ENCODE results near the gene RGS11.

The RGS11 gene

GRCh38 chr16:265711-266110 lies 10.0 kb downstream of the RGS11 start:
- no peak for TF ChIP-seq CTCF (IDR thresholded peaks at IDR 0.05; ENCODE audit: insufficient read depth, low read length, poor library complexity, severe bottlenecking)
- peak; percentile 5 for DNase-seq (ENCODE audit: extremely low read depth, insufficient read length)

GRCh38 chr16:265002-265529 lies 10.7 kb downstream of the RGS11 start:
- TF ChIP-seq CTCF (IDR thresholded peaks at IDR 0.05; ENCODE audit: insufficient read depth, low read length, poor library complexity, severe bottlenecking), result no peak
- H3K36me3 ChIP-seq (ENCODE audit: control insufficient read depth, insufficient read depth, low read length), result peaks cover 10% of the 10 kb centered on the region
- peak; percentile 6 for DNase-seq (ENCODE audit: extremely low read depth, insufficient read length)
- no peaks in the 10 kb centered on the region for H3K27me3 ChIP-seq (replicated peaks; ENCODE audit: control insufficient read depth, insufficient read depth, low read length)
- H3K4me3 ChIP-seq (replicated peaks; ENCODE audit: low read depth, low read length), result no peak overlapping the region

More at GRCh38 chr16:265711-266110, 10.0 kb downstream of the RGS11 start:
- Histone ChIP-seq H3K4me3 (replicated peaks; ENCODE audit: low read depth, low read length) (no peak overlapping the region), H3K36me3 (ENCODE audit: control insufficient read depth, insufficient read depth, low read length) (peaks cover 10% of the 10 kb centered on the region), H3K27me3 (replicated peaks; ENCODE audit: control insufficient read depth, insufficient read depth, low read length) (no peaks in the 10 kb centered on the region)

- no peak for TF ChIP-seq CTCF (IDR thresholded peaks at IDR 0.05; ENCODE audit: insufficient read depth, low read length, poor library complexity, severe bottlenecking)
- Histone ChIP-seq H3K36me3 (ENCODE audit: control insufficient read depth, insufficient read depth, low read length) (peaks cover 13% of the 10 kb centered on the region), H3K27me3 (replicated peaks; ENCODE audit: control insufficient read depth, insufficient read depth, low read length) (no peaks in the 10 kb centered on the region), H3K4me3 (replicated peaks; ENCODE audit: low read depth, low read length) (no peak overlapping the region)
- no peak for DNase-seq (ENCODE audit: extremely low read depth, insufficient read length)
Measured at GRCh38 chr16:264440-264951, 11.2 kb downstream of the RGS11 start.

- TF ChIP-seq CTCF (IDR thresholded peaks at IDR 0.05; ENCODE audit: insufficient read depth, low read length, poor library complexity, severe bottlenecking), result no peak
- no peaks in the 10 kb centered on the region for H3K27me3 ChIP-seq (replicated peaks; ENCODE audit: control insufficient read depth, insufficient read depth, low read length)
- no peak overlapping the region for H3K4me3 ChIP-seq (replicated peaks; ENCODE audit: low read depth, low read length)
- no peak for DNase-seq (ENCODE audit: extremely low read depth, insufficient read length)
- H3K36me3 ChIP-seq (ENCODE audit: control insufficient read depth, insufficient read depth, low read length), result peaks cover 13% of the 10 kb centered on the region
Measured at GRCh38 chr16:263944-264343, 11.8 kb downstream of the RGS11 start.

GRCh38 chr16:263182-263774 lies 12.5 kb downstream of the RGS11 start:
- no peak overlapping the region for H3K4me3 ChIP-seq (replicated peaks; ENCODE audit: low read depth, low read length)
- H3K36me3 ChIP-seq (ENCODE audit: control insufficient read depth, insufficient read depth, low read length), result peaks cover 13% of the 10 kb centered on the region
- no peak for TF ChIP-seq CTCF (IDR thresholded peaks at IDR 0.05; ENCODE audit: insufficient read depth, low read length, poor library complexity, severe bottlenecking)
- no peaks in the 10 kb centered on the region for H3K27me3 ChIP-seq (replicated peaks; ENCODE audit: control insufficient read depth, insufficient read depth, low read length)
- no peak for DNase-seq (ENCODE audit: extremely low read depth, insufficient read length)

Measured in GM06990 (cell line).